ENCODE measurements around the gene TRIM14.
A peak's percentile ranks its signal among the peaks of the same experiment; 100 is the strongest.
"Not testable (repeated sequence)": the region's sequence is repeated elsewhere in the genome, so short reads cannot be mapped to it uniquely, and the experiment has no call there.

Gene TRIM14

DNA sequence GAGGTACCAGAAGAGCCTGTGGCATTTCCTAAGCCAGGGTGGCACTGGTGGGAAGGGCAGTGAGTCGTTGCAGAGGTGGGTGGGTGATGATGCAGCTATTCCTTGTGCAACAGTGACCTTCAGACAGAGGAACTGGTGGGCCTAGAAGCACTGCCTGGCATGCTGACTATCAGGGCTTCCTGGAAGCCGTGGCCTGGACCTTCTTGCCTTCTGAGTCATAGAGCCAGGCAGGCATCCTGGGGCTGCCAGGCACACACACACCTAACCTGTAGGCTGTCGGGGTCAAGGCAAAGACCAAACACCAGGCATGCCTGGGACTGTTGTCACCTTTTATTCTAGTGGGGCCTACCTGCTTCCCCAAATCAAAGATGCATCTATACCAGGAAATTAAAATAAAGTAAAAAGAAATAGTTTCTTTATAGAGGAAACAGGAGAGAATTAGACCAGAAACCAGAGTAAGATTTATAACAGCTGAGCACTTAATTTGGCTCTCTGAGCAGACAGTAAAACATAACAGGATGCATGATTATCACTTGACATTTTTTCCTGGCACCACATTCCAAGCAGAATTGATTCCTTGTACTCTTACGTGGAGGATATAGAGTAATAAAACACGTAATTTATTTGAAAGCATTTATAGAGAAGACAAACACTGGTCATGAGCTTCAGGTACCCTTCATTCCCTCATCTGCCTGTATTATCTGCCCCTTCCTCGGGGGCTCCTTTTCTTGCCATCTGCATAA is 37.4 kb downstream of the TRIM14 start:
- DNase-seq: peak; percentile 65

DNA sequence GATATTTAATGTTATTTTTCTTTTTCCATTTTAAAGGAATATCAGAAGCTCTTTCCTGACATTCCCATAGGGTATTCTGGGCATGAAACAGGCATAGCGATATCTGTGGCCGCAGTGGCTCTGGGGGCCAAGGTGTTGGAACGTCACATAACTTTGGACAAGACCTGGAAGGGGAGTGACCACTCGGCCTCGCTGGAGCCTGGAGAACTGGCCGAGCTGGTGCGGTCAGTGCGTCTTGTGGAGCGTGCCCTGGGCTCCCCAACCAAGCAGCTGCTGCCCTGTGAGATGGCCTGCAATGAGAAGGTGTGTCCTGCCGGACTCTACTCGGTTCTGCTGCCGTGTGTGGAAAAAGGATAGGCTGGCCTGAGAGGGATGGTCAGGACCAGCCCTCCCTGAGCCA is 38.2 kb downstream of the TRIM14 start:
- no peak for DNase-seq

DNA sequence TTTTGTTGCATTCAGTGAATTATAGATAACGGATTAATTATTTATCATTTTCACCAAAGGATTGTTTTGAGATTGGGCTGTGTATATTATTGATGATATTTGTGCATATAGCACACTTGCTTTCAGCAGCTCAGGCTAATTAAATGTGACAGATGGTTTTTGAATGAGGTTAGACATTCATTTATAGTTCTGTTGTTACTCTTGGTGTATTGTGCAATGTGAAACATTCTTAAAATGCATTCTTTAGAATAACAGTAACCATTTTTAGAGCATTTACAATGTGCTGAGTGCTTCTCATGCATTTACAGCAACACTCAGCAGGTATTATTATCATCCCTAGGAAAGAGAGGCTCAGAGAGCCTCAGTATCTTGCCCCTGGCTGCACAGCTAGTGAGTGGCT is 38.7 kb downstream of the TRIM14 start:
- no peak for DNase-seq

DNA sequence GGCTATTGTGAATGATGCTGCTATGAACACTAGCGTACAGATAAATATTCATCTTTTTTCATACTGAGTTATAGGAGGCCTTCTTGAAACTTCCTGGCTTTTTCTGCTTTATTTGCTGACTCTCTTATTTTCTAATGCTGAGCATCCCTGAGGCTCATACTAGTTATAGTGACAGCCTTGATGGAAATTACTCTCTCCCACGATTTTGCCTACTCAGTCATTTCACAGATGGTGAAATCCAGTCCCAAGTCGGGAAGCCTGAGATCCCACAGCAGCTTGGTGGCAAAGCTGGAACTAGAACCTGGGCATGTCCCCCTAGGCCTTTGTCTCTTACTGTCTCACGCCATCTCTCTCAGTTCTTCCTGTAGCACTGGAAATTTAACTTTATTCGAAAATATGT is 40.1 kb downstream of the TRIM14 start:
- no peak for DNase-seq

DNA sequence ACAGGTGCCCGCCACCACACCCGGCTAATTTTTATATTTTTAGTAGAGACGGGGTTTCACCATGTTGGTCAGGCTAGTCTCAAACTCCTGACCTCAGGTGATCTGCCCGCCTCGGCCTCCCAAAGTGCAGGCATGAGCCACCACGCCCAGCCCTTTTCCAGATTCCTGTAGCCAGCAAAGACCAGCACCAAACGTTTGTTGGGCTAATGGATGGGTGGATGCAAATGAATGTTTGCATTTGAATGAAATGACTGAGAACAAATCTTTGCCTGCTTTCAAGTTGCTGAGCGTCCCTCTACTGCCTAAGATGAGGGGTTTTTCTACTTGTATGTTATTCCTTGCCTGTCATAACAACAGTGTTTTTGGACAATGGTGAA is 42.5 kb downstream of the TRIM14 start:
- not testable (repeated sequence) for DNase-seq

DNA sequence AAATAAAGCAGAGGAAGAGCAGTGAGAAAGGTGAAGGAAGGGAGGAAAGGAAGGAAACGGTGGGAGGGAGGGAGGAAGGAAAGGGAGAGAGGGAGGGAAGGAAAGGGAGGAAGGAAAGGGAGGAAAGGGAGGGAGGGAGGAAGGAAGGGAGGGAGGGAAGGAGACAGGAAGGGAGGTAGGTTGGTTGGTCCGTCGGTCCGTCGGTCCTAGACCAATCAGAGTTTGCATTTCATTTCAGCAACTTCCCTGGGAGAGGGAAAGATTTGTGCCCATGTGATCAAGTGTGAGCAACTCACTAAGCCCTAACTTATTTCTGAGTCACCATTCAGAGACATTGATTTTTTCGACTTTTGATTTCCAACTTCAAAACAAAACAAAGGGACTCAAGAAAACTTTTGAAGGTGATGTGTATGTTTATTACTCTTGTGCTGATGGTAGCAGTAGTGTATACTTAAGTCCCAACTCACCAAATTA is 43.7 kb downstream of the TRIM14 start:
- peak; percentile 58 for DNase-seq

DNA sequence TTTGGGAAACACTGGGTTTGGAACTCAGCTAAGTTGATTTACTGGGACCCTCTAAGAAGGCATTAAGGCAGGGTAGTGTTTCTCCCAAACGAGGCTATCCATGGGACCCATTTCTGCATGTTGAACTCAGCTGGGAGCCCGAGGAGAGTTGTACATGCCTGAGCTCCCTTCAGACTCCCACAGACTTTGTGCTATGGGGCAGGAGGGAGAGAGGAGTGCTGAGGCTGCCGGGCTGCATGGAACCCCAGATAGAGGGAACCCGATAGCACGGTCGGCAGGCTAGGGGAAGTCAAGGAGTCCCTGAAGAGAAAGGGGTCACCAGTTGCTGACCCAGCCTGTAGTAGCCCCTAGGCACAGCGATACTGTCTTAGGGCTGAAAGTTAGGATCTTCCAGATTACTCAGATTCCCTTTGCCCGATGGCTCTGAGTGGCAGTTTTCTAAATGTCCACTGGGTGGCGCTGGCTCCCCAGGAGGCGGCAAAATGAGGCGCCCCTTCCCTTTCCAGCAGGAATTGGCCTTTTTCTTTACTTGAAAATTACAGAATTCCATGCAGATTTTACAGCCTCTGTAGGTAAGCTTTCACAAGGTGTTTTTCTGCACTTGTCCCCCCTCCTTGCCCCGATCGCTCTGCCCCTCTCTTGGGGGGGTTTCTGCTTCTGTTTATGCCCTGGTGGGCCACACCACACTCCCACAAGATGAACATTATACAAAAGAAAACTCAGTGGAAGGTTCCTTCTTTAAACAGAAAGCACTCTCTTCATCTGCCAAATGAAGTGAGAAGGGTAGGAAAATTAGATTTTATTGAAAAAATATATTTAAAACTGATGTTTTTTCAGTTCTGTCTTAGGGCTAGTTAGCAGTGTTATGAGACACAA is 44.7 kb downstream of the TRIM14 start:
- DNase-seq: peak; percentile 77

DNA sequence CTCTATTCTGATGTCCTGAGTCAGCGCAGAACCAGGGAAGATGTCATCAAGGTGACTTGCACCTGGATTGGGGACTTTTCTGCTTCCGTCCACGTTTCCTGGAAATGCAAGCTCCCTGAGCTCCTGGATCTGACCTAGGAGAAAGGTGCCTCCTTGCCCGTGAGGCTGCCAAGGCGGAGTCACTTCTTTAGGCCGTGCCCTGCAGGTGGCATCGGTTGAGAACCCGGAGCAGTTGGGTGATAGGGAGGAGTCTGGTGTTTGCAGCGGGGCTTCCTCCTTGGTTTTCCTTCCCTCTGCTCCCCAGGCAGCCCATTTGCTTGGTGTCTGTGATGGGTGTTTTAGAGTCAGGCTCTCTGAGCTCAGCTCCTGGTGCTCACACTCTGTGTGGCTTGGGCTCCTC is 47.3 kb downstream of the TRIM14 start:
- no peak for DNase-seq

DNA sequence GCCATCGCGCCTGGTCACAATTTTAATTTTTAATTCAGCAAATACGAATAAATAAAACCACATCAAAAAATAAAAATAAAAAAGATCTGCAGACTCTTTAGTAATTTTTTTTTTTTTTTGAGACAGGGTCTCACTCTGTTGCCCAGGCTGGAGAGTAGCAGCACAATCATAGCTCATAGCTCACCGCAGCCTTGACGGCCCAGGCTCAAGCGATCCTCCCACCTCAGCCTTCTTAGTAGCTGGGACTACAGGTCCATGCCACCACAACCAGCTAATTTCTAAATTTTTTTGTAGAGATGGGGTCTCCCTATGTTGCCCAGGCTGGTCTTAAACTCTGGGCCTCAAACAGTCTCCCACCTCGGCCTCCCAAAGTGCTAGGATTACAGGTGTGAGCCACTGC is 48.3 kb downstream of the TRIM14 start:
- no peak for DNase-seq

DNA sequence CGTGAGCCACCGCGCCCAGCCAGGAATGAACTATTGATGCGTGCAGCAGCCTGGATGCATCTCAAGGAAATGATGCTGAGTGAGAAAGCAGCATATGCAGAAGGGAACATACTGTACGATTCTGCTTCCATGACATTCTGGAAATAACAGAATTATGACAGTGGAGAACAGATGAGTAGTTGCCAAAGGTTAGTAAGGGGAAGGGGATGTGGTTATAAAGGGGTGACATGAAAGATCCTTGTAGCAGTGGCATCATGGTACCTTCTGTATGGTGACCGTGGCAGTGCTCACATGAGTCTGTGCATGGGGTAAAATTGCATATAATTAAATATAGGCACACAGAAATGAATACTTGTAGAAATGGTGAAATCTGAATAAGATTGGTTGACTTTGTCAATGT is 49.5 kb downstream of the TRIM14 start:
- DNase-seq: no peak

DNA sequence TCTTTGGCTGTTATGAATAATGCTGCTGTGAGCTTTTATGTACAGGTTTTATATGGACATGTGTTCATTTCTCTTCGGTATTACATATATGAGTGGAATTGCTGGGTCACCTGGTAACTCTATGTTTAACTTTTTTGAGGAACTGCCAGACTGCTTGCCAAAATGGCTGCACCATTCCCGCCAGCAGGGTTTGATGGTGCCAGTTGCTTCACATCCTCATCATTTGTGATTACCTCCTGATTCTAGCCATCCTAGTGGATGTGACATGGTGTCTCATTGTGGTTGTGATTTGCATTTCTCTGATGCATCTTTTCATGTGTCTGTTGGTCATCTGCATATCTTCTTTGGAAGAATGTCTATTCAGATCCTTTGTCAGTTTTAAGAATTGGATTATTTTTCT is 51.8 kb downstream of the TRIM14 start:
- DNase-seq: no peak

DNA sequence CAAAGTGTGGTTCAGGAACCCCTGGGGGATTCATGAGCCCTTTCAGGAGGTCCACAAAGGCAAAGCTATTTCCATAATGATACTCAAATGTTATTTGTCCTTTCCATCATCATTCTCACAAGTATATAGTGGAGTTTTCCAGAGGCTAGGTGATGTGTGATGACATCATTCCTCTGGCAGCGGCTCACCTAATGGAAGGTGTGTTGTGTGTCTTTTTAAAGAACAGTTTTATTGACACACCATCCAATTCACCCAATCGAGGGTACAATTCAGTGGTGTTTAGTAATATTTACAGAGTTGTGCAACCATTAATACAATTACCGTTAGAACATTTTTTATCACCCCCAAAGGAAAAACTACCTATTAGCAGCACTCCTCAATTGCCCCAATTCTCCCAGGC is 52.8 kb downstream of the TRIM14 start:
- no peak for DNase-seq

DNA sequence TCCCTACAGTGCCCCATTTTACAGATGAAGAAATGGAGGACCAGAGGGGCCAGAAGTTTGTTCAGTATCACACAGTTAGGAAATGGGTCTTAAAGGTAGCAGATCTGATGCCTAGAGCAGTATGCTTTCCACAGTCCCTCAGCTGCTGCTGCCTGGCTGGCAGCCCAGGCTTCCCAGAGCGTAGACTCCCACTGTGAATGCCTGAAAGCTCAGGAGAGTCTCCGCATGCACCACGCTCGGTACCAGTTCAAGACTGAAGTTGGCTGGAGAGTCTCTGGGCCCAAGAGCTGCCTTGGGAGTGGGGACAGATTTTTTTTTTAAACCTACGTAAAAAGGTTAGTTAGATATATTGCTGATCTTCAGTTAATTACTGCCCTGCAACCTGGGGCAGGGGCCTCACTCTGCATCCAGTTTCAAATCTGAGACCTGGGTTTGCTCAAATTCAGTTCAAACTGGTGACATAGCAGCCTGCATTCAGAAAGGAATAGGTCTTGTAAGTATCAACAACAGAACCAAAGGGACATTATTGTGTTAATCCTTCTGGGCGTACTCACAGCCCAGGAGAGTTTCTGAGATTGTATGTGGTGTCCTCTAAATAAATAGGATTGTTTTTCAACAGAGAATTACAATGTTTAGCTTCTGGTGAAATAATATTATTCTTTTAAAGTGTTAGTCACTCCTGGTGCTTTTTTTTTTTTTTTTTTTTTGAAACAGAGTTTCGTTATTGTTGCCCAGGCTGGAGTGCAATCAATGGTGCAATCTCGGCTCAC is 54.2 kb downstream of the TRIM14 start:
- DNase-seq: no peak

DNA sequence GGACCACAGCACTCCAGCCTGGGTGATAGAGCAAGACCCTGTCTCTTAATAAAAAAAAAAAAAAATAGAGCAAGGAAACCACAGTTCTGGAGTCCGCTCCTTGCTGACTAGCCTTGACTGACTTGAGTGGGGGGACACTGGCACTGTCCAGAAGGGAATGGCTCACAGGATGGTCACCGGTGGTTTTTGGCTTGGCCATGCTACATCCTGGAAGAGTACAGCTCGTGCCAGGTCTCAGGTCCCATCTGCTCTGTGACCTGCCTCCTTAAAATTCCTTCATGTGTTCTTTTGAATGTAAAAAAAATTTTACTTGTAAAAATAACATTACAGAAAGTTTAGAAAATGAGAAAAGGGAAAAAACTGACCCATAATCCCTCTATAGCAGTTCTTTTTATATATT is 56.9 kb downstream of the TRIM14 start:
- DNase-seq: no peak

DNA sequence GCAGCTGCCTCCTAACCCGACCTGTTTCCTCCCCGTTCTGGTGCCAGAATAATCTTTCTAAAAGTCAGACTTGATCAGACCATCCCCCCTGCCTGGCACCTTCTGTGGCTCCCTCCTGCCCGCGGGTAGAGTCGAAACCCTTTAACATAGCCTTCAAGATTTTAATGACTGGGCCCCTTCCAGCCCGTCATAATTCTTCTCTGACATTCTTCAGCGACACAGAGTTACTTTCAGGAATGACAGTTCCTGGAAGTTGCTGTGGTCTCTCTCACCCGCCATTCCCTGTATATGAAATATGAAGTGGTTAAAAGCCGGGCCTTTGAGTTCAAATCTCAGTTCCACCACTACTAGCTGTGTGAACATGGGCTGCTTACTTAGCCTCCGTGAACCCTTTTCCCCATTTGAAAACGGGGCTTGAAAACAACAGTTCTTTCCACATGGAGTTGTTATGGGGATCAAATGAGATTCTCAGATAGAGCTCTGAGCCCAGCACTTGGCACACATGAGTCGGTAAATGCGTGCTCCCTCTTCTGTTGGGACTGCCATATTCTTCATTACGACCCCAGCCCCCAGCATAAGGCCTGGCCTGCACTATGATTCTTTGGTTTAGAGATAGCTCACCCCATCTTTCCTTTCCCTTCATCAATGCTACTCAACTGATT is 61.8 kb downstream of the TRIM14 start:
- DNase-seq: no peak

DNA sequence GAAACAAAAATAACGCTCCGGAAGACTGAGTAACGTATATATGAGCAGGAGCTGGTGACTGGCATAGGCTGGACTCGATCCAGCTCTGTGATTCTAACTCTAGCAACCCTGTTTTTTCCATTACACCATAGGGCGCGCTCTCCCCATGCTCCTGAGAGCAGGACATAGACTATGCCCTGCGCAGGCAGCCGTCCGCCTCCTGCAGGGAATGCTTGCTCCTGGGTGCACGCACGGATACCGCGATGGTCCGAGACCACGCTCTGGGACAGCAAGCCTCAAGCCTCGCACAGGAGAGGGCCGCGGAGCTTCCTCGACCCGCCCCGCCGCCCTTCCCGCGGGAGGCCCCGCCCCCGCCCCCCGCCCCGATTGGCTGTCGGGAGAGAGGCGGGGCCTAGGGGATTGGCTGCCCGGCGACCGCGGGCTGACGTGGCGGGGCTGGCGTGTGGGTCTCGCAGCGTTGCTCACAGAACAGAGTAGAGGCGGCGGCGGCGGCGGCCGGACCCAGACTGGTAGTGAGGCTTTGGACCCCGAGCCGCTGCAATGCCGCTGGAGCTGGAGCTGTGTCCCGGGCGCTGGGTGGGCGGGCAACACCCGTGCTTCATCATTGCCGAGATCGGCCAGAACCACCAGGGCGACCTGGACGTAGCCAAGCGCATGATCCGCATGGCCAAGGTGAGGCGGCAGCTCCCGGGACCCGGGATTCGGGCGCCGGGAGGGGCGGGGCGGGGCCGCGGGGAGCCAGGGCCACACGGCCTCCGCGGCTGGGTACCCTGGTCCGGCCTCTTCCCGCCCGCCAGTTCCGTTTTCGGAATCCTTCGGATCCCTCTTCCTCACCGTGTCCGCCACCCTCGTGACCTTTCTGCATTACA is 62.5 kb downstream of the TRIM14 start, which contains the start of gene NANS:
TSS of gene NANS (plus strand) at position 464 of the 869 bp plus-strand sequence. CDS start at position 541, 77 bp downstream.
- DNase-seq: peak; percentile 97

DNA sequence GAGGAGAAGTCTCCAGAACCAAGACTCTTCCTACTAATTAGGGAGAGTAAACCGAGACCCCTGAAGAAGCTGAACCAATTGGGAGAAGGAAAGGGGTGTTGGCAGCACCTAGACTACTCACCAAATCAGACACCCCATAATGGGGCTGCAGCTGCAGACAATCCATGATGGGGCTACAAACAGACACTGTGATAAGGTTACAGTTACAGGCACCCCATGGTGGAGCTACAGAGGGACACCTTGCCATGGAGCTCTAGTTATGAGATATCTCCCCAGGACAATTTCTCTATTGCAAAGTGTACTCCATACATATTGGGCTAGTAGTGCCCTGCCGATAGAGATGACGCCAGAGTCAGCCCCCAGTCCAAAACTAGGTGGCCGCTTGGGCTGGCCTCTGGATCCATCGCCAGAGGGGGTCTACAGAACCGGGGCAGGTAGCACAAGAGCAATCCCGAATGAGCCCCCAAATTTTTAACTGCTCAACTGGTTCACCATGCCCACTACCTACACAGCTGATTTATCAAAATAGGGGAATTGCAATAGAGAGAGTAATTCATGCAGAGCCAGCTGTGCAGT is 64.6 kb downstream of the TRIM14 start:
- DNase-seq: no peak

DNA sequence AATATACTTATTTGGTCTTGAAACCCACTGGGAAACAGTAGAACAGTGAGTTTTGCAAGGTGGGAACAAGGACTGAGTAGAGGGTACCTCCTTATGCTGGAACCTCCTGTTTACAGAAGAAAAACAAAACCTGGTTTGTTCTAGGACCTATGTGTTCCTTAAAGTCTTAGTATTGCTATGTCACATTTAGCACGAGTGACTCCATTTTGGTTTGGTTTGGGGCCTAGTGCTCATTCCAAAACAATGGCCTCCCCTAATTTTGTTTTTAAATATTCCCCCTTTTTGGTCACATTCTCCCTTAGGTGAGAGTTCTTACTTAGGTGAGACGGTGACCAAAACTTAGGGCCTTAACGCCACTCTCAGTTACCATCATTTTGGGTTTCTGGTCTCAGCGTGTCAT is 68.7 kb downstream of the TRIM14 start:
- DNase-seq: no peak

DNA sequence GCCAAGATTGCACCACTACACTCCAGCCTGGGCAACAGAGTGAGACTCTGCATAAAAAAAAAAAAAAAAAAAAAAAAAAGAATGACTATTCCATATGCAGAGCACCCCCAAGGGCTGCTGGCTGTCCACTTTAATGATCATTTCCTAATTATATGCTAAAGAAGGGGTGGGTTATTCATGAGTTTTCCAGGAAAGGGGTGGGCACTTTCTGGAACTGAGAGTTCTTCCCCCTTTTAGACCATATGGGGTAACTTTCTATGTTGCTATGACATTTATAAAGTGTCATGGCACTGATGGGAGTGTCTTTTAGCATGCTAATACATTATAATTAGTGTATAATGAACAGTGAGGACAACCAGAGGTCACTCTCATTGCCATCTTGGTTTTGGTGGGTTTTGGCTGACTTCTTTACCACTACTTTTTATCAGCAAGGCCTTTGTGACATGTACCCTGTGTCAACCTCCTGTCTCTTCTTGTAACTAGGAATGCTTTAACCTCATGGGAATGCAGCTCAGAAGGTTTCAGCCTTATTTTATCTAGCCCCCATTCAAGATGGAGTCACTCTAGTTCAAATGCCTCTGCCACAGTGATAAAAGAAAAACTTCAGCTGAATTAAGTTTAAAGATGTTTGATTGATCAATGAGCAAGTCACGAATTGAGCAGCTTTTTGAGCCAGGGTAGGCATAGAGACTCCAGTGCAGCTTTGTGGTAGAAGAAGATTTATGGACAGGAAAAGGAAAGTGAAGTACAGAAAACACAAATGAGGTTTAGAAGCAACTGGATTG is 69.5 kb downstream of the TRIM14 start:
- no peak for DNase-seq

DNA sequence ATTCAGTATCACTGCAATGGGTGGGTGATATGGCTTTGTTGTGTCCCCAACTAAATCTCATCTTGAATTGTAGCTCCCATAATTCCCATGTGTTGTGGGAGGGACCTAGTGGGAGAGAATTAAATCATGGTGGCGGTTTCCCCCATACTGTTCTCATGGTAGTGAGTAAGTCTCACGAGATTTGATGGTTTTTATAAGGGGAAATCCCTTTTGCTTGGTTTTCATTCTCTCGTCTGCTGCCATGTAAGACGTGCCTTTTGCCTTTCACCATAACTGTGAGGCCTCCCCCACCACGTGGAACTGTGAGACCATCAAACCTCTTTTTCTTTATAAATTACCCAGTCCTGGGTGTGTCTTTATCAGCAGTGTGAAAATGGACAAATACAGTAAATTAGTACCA is 72.0 kb downstream of the TRIM14 start:
- DNase-seq: peak; percentile 34

DNA sequence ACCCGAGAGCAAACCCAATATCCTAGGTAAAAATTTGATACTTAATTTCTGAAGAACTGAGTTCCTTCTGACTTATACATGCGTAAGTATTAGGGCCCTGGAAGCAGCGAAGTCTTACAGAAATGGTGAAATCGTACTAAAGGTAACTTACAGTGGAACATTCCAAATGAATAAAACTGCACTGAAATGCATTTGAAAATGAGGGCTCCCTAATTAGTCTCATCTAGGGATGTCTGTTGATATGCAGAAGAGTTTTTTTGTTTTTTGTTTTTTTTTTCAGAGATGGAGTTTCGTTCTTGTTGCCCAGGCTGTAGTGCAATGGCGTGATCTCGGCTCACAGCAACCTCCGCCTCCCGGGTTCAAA is 72.9 kb downstream of the TRIM14 start:
- DNase-seq: no peak
